ENCODE measurements around the gene LCT.

LCT gene

DNA sequence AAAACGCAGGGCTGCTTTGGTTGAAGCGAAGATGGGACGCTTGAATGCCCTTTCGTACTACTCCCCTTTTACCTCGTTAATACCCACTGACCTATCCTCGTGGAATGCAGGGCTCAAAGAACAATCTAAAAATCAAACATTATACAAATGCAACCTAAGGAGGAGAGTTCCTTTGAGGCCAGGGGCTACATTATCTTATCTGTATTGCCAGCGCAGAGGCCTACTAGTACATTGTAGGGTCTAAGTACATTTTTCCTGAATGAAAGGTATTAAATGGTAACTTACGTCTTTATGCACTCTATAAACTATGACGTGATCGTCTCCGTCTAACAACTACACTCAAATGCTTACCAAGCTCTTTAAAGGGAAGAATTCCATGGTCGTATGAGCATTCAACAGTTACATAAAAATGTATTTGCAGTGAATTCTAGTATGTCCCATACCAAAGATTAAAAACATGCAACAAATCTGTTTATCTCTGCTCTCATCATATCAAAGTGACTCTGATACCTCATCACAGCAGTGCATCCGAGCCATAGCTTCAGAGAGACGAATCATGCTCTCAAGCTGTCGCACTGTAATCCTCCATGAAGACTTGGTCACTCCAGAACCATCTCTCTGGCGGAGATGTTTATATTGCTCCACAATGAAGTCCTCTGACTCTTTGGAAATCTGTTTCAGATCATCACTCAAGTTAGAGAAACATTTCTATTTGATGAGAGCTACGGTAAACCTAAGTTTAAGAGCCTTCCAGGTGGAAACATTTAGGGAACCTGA is 14.1 kb upstream of the LCT start:
- H3K4me2 ChIP-seq (ENCODE audit: low read length): no peak overlapping the region
- TF ChIP-seq, protein P1, sequence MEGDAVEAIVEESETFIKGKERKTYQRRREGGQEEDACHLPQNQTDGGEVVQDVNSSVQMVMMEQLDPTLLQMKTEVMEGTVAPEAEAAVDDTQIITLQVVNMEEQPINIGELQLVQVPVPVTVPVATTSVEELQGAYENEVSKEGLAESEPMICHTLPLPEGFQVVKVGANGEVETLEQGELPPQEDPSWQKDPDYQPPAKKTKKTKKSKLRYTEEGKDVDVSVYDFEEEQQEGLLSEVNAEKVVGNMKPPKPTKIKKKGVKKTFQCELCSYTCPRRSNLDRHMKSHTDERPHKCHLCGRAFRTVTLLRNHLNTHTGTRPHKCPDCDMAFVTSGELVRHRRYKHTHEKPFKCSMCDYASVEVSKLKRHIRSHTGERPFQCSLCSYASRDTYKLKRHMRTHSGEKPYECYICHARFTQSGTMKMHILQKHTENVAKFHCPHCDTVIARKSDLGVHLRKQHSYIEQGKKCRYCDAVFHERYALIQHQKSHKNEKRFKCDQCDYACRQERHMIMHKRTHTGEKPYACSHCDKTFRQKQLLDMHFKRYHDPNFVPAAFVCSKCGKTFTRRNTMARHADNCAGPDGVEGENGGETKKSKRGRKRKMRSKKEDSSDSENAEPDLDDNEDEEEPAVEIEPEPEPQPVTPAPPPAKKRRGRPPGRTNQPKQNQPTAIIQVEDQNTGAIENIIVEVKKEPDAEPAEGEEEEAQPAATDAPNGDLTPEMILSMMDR (IDR thresholded peaks at IDR 0.05; ENCODE audit: low read depth, low read length): no peak
- TF ChIP-seq EZH2phosphoT487 (IDR thresholded peaks at IDR 0.05; ENCODE audit: low read depth): no peak
- no peaks in the 10 kb centered on the region for H3K4me1 ChIP-seq (ENCODE audit: low read length)
- peaks cover 65% of the 10 kb centered on the region for H3K36me3 ChIP-seq (replicated peaks; ENCODE audit: low read depth, low read length)
- H2AFZ ChIP-seq (ENCODE audit: low read depth, low read length): no peak overlapping the region
- no peaks in the 10 kb centered on the region for H3K9me3 ChIP-seq (ENCODE audit: insufficient read depth, low read length)
- H4K20me1 ChIP-seq (ENCODE audit: insufficient read depth, low read length): peaks cover 3% of the 10 kb centered on the region; the same call in 1 of the 2 replicates
- no peak overlapping the region for H3K4me3 ChIP-seq (ENCODE audit: low read length)
- H3K9ac ChIP-seq (ENCODE audit: low read length): no peak overlapping the region
- H3K27ac ChIP-seq (ENCODE audit: low read length): no peak overlapping the region
- H3K79me2 ChIP-seq (ENCODE audit: low read length): 0 out of 2 replicates have a peak, but pooled peaks cover 2% of the 10 kb centered on the region
- no peaks in the 10 kb centered on the region for H3K27me3 ChIP-seq (ENCODE audit: low read depth, low read length)

DNA sequence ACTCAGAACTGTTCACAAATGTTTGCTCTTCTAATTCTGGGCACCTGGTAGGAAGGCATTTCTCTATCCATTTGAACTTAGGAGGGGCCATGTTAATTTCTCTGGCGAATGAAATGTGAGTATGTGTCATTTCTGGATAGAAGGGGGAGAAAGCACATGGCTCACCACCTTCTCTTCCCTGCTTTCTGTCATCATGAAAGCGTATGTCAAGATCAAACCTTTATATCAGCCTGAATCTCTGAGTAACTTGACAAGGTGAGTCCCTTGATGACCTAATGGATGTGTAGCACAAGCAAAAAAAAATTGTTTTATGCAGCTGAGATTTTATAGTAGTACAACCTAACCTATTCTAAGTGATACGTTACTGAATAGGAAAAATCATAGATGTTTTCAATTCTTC is 12.1 kb upstream of the LCT start:
- Histone ChIP-seq H3K4me3 (ENCODE audit: low read length) (no peak overlapping the region), H4K20me1 (ENCODE audit: insufficient read depth, low read length) (peaks cover 11% of the 10 kb centered on the region)
- TF ChIP-seq, protein P1 (IDR thresholded peaks at IDR 0.05; ENCODE audit: low read depth, low read length): no peak
- no peak for TF ChIP-seq EZH2phosphoT487 (IDR thresholded peaks at IDR 0.05; ENCODE audit: low read depth)

GRCh38 chr2:135845997-135846396 is 9.0 kb upstream of the LCT start:
- H4K20me1 ChIP-seq (ENCODE audit: insufficient read depth, low read length): peaks cover 15% of the 10 kb centered on the region
- H3K4me1 ChIP-seq (ENCODE audit: low read length): no peaks in the 10 kb centered on the region
- H3K27ac ChIP-seq (ENCODE audit: low read length): no peak overlapping the region
- peaks cover 72% of the 10 kb centered on the region for H3K36me3 ChIP-seq (replicated peaks; ENCODE audit: low read depth, low read length)
- no peak overlapping the region for H3K4me3 ChIP-seq (ENCODE audit: low read length)
- H3K9ac ChIP-seq (ENCODE audit: low read length): no peak overlapping the region
- H3K9me3 ChIP-seq (ENCODE audit: insufficient read depth, low read length): no peaks in the 10 kb centered on the region
- H3K27me3 ChIP-seq (ENCODE audit: low read depth, low read length): no peaks in the 10 kb centered on the region
- H3K79me2 ChIP-seq (ENCODE audit: low read length): 0 out of 2 replicates have a peak, but pooled peaks cover 2% of the 10 kb centered on the region
- H3K4me2 ChIP-seq (ENCODE audit: low read length): no peak overlapping the region
- H2AFZ ChIP-seq (ENCODE audit: low read depth, low read length): no peak overlapping the region
- TF ChIP-seq, protein P1 (IDR thresholded peaks at IDR 0.05; ENCODE audit: low read depth, low read length): no peak
- no peak for TF ChIP-seq EZH2phosphoT487 (IDR thresholded peaks at IDR 0.05; ENCODE audit: low read depth)

More for the DNA sequence above, 12.1 kb upstream of the LCT start:
- Histone ChIP-seq H3K27ac (ENCODE audit: low read length) (no peak overlapping the region), H3K27me3 (ENCODE audit: low read depth, low read length) (no peaks in the 10 kb centered on the region), H2AFZ (ENCODE audit: low read depth, low read length) (no peak overlapping the region), H3K4me2 (ENCODE audit: low read length) (no peak overlapping the region), H3K9ac (ENCODE audit: low read length) (no peak overlapping the region), H3K79me2 (ENCODE audit: low read length) (0 out of 2 replicates have a peak, but pooled peaks cover 2% of the 10 kb centered on the region), H3K9me3 (ENCODE audit: insufficient read depth, low read length) (no peaks in the 10 kb centered on the region), H3K36me3 (replicated peaks; ENCODE audit: low read depth, low read length) (peaks cover 78% of the 10 kb centered on the region), H3K4me1 (ENCODE audit: low read length) (no peaks in the 10 kb centered on the region)

DNA sequence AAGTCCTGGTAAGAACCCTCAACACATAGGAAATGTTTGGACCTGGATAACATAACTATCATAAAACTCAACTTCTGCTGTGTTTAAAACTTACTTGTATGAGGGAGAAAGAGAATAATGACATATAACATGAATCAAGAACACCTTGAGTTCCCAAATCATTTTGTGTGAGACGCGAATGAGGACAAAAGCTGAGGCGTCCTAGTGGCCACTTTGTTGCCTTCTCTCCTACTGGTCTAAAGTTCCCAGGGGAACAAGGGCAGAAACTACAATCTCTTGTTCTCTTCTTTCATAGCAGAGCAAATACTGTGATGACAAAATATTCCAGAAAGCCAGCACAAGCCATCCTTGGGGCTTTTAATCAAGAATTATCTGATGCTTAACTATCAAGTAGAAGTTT is 8.3 kb upstream of the LCT start:
- Histone ChIP-seq H3K4me3 (ENCODE audit: low read length) (no peak overlapping the region), H3K9ac (ENCODE audit: low read length) (no peak overlapping the region), H3K36me3 (replicated peaks; ENCODE audit: low read depth, low read length) (peaks cover 72% of the 10 kb centered on the region), H3K27ac (ENCODE audit: low read length) (no peak overlapping the region), H4K20me1 (ENCODE audit: insufficient read depth, low read length) (peaks cover 19% of the 10 kb centered on the region), H3K9me3 (ENCODE audit: insufficient read depth, low read length) (no peaks in the 10 kb centered on the region), H3K27me3 (ENCODE audit: low read depth, low read length) (no peaks in the 10 kb centered on the region), H2AFZ (ENCODE audit: low read depth, low read length) (no peak overlapping the region), H3K4me2 (ENCODE audit: low read length) (no peak overlapping the region), H3K4me1 (ENCODE audit: low read length) (no peaks in the 10 kb centered on the region), H3K79me2 (ENCODE audit: low read length) (0 out of 2 replicates have a peak, but pooled peaks cover 2% of the 10 kb centered on the region)
- no peak for TF ChIP-seq EZH2phosphoT487 (IDR thresholded peaks at IDR 0.05; ENCODE audit: low read depth)
- TF ChIP-seq, protein P1 (IDR thresholded peaks at IDR 0.05; ENCODE audit: low read depth, low read length): no peak
